ENCODE measurements around the gene RASL12.
"Not testable (repeated sequence)": the region's sequence is repeated elsewhere in the genome, so short reads cannot be mapped to it uniquely, and the experiment has no call there.

RASL12 gene

GRCh38 chr15:65067645-65068402 lies at the start of gene RASL12:
Gene RASL12 (minus strand): TSS chr15:65067991. CDS start chr15:65067835, 156 bp downstream.
- DNase-seq (ENCODE audit: low read depth in 2 of 2) = no peak

- DNase-seq (ENCODE audit: low read depth in 2 of 2) = no peak
Measured at GRCh38 chr15:65115542-65115941, 47.8 kb upstream of the RASL12 start.

- no peak for DNase-seq (ENCODE audit: low read depth in 2 of 2)
Measured at GRCh38 chr15:65115086-65115485, 47.3 kb upstream of the RASL12 start, which contains the start of gene UBAP1L. Gene UBAP1L (minus strand): TSS chr15:65115200. CDS start chr15:65106215, 8,985 bp downstream.

GRCh38 chr15:65110676-65111292 lies 43.0 kb upstream of the RASL12 start:
- DNase-seq (ENCODE audit: low read depth in 2 of 2) = no peak

- DNase-seq (ENCODE audit: low read depth in 2 of 2) = no peak
Measured at GRCh38 chr15:65106011-65106590, 38.3 kb upstream of the RASL12 start.

- DNase-seq (ENCODE audit: low read depth in 2 of 2) = no peak
Measured at GRCh38 chr15:65105038-65105437, 37.2 kb upstream of the RASL12 start.

- no peak for DNase-seq (ENCODE audit: low read depth in 2 of 2)
Measured at GRCh38 chr15:65102912-65103311, 35.1 kb upstream of the RASL12 start.

GRCh38 chr15:65101891-65102708 lies 34.3 kb upstream of the RASL12 start:
- DNase-seq (ENCODE audit: low read depth in 2 of 2) = no peak

GRCh38 chr15:65101411-65101890 lies 33.7 kb upstream of the RASL12 start:
- DNase-seq (ENCODE audit: low read depth in 2 of 2) = peak; percentile 38 to 43

GRCh38 chr15:65100442-65100841 lies 32.7 kb upstream of the RASL12 start:
- DNase-seq (ENCODE audit: low read depth in 2 of 2) = no peak

GRCh38 chr15:65099801-65100200 lies 32.0 kb upstream of the RASL12 start:
- DNase-seq (ENCODE audit: low read depth in 2 of 2) = not testable (repeated sequence)

GRCh38 chr15:65099336-65099735 lies 31.5 kb upstream of the RASL12 start:
- DNase-seq (ENCODE audit: low read depth in 2 of 2) = no peak

- no peak for DNase-seq (ENCODE audit: low read depth in 2 of 2)
Measured at GRCh38 chr15:65097651-65098263, 30.0 kb upstream of the RASL12 start.

GRCh38 chr15:65096481-65097385 lies 28.9 kb upstream of the RASL12 start:
- no peak for DNase-seq (ENCODE audit: low read depth in 2 of 2)

GRCh38 chr15:65095747-65096104 lies 27.9 kb upstream of the RASL12 start:
- no peak for DNase-seq (ENCODE audit: low read depth in 2 of 2)

- DNase-seq (ENCODE audit: low read depth in 2 of 2) = no peak
Measured at GRCh38 chr15:65095011-65095746, 27.4 kb upstream of the RASL12 start.

- no peak for DNase-seq (ENCODE audit: low read depth in 2 of 2)
Measured at GRCh38 chr15:65094294-65094995, 26.7 kb upstream of the RASL12 start.

GRCh38 chr15:65093793-65094170 lies 26.0 kb upstream of the RASL12 start:
- DNase-seq (ENCODE audit: low read depth in 2 of 2) = not testable (repeated sequence)

All from activated CD4-positive, alpha-beta T cell treated with anti-CD3 and anti-CD28 coated beads for 24 hours (primary cell).